ENCODE results near the gene C3AR1.
"Not testable (repeated sequence)": the region's sequence is repeated elsewhere in the genome, so short reads cannot be mapped to it uniquely, and the experiment has no call there.

Gene C3AR1

GRCh38 chr12:8065991-8066594 is at the start of gene C3AR1:
C3AR1 (minus strand) TSS chr12:8066359; CDS start chr12:8060185, 6,174 bp downstream.
- DNase-seq, result no peak

DNA sequence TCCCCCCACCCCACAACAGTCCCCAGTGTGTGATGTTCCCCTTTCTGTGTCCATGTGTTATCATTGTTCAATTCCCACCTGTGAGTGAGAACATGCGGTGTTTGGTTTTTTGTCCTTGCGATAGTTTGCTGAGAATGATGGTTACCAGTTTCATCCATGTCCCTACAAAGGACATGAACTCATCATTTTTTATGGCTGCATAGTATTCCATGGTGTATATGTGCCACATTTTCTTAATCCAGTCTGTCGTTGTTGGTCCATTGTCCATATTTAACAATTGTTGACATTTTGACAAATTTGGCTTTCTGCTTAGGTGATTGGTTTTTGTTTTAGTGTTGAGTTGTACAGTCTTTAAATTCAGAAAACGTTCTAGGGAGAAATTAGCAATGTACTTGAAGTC is 47.0 kb upstream of the C3AR1 start:
- not testable (repeated sequence) for DNase-seq

GRCh38 chr12:8108808-8109398 is 42.7 kb upstream of the C3AR1 start:
- peak; percentile 59 for DNase-seq

GRCh38 chr12:8099235-8099634 is 33.1 kb upstream of the C3AR1 start:
- DNase-seq, result no peak

GRCh38 chr12:8096281-8096915 is 30.2 kb upstream of the C3AR1 start:
- no peak for DNase-seq

DNA sequence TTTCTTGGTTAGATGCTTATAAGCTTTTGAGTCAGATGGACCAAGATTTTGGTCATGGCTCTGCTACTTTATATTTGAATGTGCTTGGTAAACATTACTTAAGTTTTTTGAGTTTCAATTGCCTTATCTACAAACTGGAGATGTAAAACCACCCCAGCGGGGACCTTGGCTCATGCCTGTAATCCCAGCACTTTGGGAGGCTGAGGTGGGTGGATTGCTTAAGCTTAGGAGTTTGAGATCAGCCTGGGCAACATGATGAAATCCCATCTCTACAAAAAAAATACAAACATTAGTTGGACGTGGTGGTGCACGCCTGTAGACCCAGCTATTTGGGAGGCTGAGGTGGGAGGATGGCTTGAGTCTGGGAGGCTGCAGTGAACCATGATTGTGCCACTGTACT is 27.1 kb upstream of the C3AR1 start:
- DNase-seq, result no peak

DNA sequence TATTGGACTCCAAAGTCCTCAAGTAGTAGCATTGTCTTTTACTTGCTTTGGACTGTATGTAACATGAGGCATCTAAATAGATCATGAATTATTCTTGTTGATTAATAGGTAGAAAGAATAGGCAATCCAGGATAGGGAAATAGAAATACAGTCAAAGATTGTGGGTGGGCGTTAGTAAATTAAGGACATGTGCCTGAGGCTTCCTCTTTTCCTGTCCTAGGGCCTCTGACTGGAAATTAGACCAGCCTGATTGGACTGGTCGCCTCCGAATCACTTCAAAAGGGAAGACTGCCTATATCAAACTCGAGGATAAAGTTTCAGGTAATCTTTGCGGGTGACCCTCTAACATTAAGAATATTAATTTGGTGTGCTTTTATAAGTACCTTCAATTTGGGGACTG is 23.6 kb upstream of the C3AR1 start:
- DNase-seq, result no peak

GRCh38 chr12:8089277-8089676 is 23.1 kb upstream of the C3AR1 start:
- DNase-seq, result not testable (repeated sequence)

DNA sequence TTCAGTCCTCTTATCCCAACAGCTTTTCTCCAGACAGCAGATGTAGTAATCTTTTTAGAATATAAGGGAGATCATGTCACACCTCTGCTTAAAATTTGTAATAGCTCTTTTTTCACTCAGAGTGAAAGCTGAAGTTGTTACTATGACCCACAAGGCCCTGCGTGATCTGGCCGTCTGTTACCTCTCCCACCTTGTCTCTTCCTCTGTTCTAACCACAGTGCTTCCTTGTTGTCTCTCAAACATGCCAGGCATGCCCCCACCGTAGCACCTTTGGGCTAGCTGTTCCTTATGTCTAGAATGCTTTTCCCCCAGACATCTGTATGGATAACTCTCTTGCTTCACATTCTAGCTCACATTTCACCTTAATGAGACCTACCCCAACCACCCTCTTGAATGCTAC is 22.4 kb upstream of the C3AR1 start:
- no peak for DNase-seq

GRCh38 chr12:8087666-8088065 is 21.5 kb upstream of the C3AR1 start:
- no peak for DNase-seq

GRCh38 chr12:8084351-8084750 is 18.2 kb upstream of the C3AR1 start:
- DNase-seq, result not testable (repeated sequence)

- DNase-seq, result no peak
These were observed 16.6 kb upstream of the C3AR1 start for GRCh38 chr12:8082808-8083100.

DNA sequence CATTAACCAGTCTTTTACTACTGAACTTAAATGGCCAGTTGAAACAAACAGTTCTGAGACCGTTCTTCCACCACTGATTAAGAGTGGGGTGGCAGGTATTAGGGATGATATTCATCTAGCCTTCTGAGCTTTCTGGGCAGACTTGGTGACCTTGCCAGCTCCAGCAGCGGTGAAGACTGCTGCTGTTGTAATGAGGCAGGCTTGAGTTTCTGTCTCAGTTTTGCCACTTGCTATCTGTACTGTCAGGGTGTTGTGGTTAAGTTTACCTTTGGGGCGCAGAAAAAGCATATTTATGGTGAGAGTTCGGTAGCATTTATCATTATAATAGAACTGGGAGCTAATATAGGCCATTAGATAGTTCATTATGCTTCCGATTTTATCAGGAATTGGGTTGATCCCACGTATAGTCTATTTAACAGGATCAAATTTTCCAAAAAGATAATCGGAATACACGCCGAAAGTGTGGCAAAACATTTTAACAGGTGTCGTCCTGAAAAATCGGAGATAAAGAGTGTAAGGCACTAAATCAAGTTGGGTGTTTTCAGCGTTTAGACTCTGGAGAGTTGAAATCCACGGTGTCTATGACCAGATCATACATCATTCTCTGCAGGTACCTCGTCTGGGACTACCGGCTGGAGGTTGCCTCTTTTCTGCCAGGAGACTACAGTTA is 15.2 kb upstream of the C3AR1 start:
- DNase-seq, result no peak

- no peak for DNase-seq
These were observed 14.0 kb upstream of the C3AR1 start for GRCh38 chr12:8080120-8080519.

GRCh38 chr12:8078916-8079315 is 12.8 kb upstream of the C3AR1 start:
- DNase-seq, result no peak

DNA sequence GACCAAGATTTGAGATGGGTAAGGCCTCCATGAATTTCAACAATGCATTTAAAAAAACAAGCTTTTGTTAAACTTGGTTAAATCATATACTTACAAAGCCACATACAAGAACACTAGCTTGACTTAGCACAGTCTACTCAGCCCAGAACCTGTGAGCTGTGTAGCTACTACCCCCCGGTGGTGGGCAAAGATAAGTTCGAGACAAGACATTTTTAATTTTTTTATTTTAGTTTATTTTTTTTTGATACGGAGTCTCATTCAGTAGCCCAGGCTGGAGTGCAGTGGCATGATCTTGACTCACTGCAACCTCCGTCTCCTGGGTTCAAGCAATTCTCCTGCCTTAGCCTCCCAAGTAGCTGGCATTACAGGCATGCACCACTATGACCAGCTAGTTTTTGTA is 12.2 kb upstream of the C3AR1 start:
- DNase-seq, result peak; percentile 5

GRCh38 chr12:8077207-8077606 is 11.0 kb upstream of the C3AR1 start:
- no peak for DNase-seq

DNA sequence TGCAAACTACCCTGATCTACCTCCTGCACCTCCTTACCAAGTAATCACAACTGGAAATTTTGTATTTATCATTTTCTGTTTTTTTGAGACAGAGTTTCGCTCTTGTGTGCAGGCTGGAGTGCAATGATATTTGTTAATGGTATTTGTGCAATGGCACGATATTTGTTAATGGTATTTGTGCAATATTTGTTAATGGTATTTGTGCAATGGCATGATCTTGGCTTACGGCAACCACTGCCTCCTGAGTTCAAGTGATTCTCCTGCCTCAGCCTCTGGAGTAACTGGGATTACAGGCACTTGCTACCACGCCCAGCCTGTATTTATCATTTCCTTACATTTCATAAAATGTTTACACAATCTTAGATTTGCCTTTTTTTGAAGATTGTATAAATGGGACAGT is 10.2 kb upstream of the C3AR1 start:
- no peak for DNase-seq

DNA sequence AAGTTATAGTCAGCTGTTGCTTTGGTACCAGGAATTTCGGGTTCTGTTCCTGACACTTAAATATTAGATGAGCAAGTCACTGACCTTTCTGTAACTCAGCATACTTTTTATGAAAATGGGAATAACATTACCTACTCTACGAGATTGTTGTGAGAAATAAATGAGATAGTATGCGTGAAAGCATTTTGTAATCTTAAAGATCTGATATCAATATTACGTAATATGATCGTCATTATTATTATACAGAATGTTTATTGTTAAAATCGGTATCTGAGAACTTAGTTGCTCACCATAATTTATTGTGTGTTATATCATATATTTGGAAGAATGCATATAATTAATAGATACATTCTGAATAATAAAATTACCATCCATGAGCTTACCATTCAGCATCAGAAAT is 9.8 kb upstream of the C3AR1 start:
- DNase-seq, result no peak

DNA sequence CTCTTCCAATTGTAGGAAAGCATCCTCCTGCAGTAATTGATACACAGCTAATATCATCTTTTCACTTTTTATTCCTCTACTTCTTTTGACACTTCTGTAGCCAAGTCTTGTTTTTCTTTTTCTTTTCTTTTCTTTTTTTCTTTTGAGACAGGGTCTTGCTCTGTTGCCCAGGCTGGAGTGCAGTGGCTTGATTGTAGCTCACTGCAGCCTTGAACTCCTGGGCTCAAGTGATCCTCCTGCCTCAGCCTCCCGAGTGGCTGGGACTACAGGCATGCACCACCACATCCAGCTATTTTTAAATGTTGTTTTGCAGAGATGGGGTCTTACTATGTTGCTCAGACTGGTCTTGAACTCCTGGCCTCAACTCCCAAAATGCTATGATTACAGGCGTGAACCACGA is 5.7 kb upstream of the C3AR1 start:
- not testable (repeated sequence) for DNase-seq

DNA sequence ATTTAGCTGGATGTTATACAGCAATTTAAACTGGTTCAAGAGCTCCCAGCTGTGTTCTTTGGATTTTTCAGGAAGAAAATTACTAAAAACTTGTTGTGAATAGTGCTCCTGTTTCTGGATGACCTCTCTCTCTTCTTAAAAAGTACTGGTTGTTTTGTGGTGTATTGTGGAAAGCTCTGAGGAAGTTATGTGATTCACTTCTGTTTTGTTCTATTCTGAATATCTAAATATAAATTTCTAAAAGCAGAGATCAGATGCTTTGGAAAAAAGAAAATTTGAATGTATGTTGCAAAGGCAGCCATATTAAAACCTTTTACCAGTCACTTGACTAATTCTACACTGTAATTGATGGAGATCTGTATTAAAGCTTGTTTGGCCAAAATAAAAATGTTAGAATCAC is 3.4 kb upstream of the C3AR1 start:
- no peak for DNase-seq

- DNase-seq, result no peak
These were observed 2.0 kb downstream of the C3AR1 start for GRCh38 chr12:8064131-8064530.

- DNase-seq, result no peak
These were observed 7.7 kb downstream of the C3AR1 start for GRCh38 chr12:8058506-8058905.

GRCh38 chr12:8057839-8058238 is 8.3 kb downstream of the C3AR1 start:
- no peak for DNase-seq
